Eye (tissue), 1 donor: ENCODE measurements around the gene CELA2A.
"Not testable (repeated sequence)": the region's sequence is repeated elsewhere in the genome, so short reads cannot be mapped to it uniquely, and the experiment has no call there.

ENCODE experiments used
- DNase-seq: peaks from one replicate; pipeline ENCODE4 v3.0.0-alpha.2; 2015

CELA2A gene

DNA sequence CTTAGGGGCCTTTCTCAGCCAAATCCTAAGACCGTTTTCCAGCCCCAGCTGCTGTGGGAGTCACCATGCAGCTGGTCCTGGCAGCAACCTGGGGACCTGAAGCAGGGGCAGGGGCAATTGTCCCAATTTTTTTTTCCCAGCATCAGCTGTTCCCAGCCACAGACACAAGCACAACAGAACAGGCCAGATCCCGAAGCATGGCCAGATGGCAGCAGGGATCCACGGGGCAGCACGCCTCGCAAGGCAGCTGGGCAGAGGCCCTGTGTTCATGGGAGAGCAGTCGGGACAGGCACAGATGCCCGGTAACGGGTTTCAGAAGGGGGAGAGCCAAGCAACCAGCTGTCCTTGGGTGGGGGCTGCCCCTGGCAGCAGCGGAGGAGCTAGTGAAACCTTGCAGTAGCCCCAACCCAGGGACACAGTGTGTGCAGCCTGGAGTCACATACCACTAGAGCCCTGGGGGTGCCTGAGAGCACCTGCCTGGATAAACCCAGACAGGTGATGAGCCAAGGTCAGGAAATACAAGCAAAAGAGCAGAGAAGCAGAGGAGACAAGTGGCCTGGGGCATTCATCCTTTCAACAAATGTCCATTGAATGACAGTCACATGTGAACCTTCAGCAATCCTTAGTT is 13.4 kb downstream of the CELA2A start:
- DNase-seq, result peak; percentile 57

DNA sequence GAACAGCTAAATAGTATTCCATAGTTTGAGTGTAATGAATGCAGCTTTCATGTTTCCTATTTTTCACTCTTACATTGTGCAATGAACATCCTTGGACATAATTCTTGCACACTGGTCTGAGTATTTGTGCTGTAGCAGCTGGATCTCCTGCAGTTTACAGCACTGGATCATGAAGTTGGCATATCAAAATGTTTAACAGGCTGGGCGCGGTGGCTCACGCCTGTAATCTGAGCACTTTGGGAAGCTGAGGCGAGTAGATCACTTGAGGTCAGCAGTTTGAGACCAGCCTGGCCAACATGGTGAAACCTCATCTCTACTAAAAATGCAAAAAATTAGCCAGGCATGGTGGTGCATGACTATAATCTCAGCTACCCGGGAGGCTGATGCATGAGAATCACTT is 14.5 kb downstream of the CELA2A start:
- DNase-seq, result not testable (repeated sequence)

- DNase-seq, result not testable (repeated sequence)
Observed at GRCh38 chr1:15471723-15472122, 15.2 kb downstream of the CELA2A start.

DNA sequence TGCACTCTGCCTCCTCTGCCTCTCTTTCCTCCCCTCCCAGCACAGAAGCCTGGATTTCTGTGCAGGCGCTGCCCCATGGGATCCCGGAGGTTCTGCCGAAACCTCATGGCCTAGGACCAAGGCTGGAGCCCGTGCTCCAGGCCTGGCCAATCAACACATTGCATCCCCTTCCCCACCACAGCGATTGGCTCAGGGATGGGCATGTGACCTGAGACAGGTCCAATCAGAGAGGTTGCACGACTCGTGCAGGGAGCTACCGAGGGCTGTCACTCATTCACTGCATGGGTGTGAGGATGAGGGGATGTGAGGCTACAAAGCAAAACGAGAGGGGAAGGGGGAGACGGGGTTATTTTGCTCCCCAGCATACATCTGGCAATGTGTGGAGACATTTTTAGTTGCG is 16.1 kb downstream of the CELA2A start:
- no peak for DNase-seq

DNA sequence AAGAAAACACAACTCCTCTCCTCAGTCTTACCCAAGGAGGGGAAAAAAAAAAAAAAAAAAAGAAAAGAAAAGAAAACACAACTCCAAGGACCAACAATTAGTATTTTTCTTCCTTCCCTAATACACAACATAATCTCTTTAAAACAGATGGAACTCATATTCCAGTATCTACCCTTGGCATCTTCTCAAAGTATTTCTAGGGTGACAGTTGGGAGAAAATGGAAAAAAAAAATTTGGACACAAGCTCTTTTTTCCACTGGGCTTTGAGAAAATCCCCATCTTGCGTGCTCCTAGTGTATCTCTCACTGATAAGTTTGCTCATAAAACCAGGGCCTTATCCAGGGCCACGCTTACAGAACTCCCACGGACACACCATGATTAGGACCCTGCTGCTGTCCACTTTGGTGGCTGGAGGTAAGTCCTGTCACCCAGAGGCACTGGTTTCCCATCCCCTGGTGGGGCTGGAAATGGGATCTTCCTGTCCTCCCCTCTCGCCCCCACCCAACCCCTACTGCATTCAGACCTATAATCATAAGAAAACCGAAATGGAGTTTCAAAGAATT is 19.3 kb downstream of the CELA2A start, which contains the start of gene CELA2B:
TSS of gene CELA2B (plus strand) at position 353 of the 563 bp plus-strand sequence. CDS start at position 375, 22 bp downstream.
- DNase-seq, result no peak

DNA sequence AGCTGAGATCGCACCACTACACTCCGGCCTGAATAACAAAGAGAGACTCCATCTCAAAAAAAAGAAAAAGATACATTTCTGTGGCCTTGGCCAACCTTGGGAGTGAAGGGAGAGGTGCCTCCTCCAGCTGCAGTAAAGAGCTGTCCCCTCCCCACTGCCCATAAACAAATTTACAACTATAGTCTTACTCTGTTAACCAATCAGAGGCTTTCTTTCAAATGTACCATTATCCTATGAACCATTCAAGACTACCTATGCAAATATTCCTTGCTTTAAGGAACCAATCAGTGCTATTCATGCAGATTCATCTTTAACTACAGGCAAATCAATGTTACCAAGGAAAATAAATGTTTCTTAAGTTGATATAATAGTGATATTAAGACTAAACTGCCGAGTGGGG is 20.4 kb downstream of the CELA2A start:
- no peak for DNase-seq

- DNase-seq, result no peak
Observed at GRCh38 chr1:15477646-15478212, 21.2 kb downstream of the CELA2A start.

DNA sequence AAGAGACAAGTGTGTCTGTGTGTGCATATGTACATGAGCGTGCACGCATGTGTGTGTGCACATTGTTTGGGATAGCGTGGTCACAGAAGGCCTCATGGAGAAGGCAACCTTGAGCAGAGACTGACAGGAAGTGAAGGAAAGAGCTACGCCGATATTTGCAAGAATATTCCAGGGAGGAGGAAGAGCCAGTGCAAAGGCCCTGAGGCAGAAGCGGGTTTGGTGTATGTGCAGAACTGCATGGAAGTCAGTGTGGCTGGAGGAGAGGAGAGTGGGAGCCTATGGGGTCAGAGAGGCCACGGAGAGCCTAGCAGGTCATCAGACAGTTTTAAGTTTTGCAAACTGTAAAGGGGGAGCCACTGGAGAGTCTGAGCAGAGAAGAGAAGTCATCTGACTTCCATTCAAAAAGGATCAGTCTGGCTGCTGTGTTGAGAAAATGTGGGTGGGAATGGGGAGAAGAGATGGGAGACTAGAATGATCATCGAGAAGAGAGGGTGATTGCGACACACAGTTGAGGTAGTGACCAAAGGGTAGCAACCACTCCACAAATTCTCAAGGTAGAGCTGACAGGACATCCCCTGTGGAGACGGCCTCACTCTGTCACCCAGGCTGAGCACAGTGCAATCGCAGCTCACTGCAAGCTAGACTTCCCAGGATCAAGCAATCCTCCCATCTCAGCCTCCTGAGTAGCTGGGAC is 23.3 kb downstream of the CELA2A start:
- DNase-seq, result no peak

DNA sequence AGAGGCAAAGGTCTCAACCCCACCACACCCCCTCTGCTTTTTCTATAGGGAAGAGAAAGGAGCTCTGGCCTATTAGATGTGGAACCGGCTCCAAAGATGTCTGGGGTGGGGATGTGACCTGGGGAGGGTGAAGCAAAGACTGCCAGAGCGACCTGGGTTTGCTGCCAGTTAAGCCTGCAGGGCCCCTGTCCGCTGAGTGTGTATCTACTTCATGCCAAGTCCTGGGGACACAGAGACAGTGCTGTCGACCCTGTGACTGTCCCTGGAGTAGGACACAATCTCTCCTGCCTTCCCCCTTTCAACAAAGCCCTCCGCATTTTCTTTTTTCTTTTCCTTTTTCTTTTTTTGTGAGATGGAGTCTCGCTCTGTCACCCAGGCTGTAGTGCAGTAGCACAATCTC is 25.9 kb downstream of the CELA2A start:
- not testable (repeated sequence) for DNase-seq

GRCh38 chr1:15482983-15483543 is 26.5 kb downstream of the CELA2A start:
- DNase-seq, result not testable (repeated sequence)

DNA sequence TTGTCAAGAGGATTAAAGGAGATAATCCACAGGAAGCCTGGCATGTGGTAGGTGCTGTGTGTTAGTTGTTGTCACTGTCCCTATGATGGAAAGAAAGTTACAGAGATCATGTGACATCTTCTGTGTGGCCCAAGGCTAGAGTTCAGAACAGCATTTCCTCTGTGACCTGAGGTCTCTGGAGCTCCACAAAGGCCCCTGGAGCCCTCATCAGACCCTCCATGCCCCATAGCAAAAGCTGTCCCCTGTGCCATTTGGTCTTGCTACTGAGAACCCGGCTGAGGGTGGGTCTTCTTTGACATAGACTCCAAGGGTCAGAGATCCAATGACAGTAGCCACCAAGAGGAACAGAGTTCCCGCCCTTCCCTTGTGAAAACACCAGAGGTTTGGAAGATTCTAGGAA is 27.4 kb downstream of the CELA2A start:
- DNase-seq, result no peak

GRCh38 chr1:15484443-15484842 is 27.9 kb downstream of the CELA2A start:
- DNase-seq, result not testable (repeated sequence)

- no peak for DNase-seq
Observed at GRCh38 chr1:15485636-15486035, 29.1 kb downstream of the CELA2A start.

DNA sequence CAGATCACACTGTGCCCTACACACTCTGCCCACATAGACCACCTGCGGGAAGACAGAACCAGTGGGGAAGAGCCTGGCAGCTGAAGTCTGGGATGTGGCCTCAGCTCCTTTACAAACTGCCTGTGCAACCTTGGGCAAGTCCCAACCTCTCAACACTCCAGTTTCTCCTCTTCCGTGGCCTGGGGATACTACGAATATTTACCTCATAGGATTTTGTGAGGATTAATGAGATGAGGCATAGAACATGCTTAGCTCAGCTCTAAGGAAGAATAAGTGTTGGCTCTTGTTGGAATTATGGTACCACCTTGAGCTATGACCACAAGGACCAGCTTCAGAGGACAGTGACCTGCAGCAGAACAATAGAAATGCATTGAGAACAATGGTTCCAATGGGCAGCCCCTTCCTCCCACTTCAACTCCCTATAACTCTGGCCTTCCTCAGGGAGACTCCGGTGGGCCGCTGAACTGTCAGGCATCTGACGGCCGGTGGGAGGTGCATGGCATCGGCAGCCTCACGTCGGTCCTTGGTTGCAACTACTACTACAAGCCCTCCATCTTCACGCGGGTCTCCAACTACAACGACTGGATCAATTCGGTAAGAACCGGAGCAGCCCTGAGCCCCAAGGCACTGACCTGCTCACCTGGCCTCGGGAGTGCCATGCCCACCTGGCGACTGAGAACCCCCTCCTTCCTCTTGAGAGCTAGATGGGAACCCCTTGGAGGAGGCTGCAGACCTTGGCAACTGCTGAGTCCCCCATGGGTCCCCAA is 30.5 kb downstream of the CELA2A start:
- DNase-seq, result not testable (repeated sequence)

DNA sequence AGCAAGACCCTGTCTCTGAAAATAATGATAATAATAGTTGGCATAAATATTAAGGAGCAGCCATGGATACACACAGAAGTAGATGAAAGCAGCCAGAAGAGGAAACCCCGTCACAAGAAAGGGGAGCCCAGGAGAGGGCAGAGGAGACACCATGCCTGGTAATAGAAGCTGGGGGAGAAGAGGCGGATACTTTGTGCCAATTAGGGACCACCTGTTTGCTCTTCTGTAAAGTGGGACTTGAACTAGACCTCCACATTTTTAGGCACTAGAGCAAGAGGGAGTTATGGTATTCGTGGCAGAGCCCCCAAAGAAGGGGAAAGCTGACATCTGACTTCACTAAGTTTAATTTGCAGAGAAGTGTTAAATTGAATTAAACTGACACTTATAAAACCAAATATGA is 31.8 kb downstream of the CELA2A start:
- no peak for DNase-seq

- peak; percentile 75 for DNase-seq
Observed at GRCh38 chr1:15489052-15489736, 32.7 kb downstream of the CELA2A start.

DNA sequence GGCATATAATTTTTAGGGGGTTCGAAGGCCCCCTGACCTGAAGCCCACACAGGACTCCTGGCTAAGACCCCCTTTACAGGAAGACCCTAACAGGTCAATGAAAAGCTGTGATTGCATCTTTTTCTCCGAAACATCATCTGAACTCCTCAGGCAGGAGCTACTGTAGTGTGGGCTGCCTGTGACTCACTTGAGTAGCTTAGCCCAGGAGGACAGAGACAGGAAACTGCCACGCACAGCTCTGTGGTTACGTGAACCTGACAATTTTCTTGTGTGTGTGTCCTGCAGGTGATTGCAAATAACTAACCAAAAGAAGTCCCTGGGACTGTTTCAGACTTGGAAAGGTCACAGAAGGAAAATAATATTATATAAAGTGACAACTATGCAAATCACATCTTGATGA is 34.5 kb downstream of the CELA2A start:
- DNase-seq, result not testable (repeated sequence)

DNA sequence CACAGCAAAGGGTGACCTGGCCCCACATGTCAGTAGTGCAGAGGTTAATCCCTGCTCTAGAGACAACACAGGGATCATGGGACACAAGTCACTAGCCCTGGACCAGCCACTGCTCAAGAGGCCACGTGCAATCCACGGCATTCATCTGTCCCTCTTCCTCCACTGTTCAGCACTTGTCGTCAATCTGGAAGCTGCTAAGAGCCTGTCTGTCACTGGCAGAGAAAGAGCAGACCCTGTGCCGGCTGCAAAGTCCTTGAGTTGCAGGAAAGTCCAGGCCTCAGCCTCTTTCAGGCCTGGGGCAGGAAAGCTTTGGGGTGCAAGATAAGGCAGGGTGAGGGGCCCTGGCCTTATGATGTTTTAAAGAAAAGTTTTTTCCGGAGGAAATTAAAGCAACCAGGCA is 36.1 kb downstream of the CELA2A start:
- no peak for DNase-seq

DNA sequence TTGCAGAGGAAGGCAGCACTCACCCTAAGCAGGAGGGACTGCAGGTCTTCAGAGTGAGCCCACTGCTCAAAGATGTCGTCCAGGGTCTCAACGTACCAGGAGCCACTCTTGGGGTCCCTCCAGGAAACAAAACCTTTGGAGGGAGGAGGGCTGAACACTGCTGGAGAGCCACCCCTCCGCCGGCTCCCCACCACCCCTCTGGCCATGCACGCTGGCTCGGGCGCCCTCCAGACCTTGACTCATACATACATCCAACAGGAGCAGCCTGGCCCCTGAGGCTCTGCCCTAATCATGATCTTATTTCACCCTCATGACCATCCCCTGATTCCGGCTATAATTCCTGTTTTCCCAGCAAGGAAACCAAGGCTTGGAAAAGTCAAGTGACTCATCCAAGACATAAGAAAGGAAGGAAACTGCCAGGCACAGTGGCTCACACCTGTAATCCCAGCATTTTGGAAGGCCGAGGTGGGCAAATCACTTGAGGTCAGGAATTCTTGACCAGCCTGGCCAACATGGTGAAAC is 37.4 kb downstream of the CELA2A start:
- DNase-seq, result no peak

DNA sequence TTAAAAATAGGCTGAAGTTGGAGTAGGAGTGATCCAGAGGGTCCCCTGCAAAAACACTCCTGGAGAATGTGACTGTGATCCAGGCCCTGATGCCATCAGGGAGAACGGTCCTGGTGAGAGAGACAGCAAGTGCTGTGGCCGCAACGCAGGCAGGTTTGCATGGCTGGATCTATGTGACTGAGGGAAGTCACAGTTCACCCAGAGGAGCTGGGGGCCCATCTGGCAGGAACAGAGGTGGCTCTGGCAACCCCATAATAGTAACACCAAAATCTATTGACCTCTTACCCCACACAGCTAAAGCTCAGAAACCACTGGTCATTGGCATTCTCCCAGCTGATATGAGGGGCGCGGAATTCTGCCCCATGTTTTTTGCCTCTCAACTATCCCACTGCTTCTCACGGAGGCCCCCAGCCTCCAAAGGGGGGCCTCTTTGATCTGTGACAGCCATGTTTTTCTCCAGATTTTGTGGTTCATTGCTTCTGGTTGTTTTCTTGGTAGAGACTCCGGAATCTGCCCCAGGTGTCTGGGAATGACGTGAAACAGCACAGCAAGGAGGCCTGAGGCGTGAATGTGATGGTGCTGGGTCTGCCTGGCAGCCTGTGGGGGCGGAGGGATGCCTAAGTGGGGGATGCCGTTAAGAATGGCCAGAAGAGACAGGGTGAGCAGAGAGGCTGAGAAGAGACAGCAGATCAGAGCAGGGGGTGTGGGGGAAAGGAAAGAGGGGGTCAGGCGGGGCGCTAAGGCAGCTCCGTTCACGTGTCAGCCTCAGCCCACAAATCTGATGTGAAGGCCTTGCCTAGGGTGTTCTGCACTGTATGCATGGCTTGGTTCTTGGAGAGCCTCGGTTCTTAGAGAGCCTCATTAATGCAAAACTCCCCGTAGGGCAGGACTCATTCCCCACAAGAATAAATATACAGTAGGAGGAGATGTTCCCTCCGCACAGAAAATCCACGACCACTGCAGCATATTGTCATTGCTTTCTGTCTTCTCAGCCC is 43.9 kb downstream of the CELA2A start:
- peak; percentile 68 for DNase-seq
